Stimulated activated CD4-positive, alpha-beta T cell treated with anti-CD3 and anti-CD28 coated beads, Interleukin-12 subunit alpha, Interleukin-12 subunit beta, amount 100 ng/mL, for 24 hours (primary cell): ENCODE measurements around the gene ACAD10.
"Not testable (repeated sequence)": the region's sequence is repeated elsewhere in the genome, so short reads cannot be mapped to it uniquely, and the experiment has no call there.

Experiments used
- DNase-seq, 2 experiments: peaks; one replicate each; pipeline ENCODE4 v3.0.0-alpha.2; 2020; ENCODE audit warnings: low read depth in 2 of 2

The ACAD10 gene

DNA sequence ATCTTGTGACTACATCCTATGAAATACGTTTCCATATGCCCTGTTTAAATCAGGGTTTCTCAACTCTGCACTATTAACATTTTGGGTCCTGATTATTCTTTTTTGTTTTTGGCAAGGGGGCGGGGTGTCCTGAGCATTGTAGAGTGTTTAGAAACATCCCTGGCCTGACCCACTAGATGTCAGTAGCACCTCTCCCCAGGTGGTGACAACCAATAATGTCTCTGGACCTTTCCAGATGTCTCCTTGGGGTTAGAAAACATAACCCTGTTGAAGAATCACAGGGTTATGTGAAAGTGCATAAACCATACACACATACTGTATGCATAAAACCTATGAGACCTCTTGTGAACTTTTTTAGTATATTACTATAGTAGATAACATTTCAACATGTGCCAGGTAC, 1.4 kb downstream of the ACAD10 start:
- DNase-seq, result no peak

GRCh38 chr12:111687952-111688351, 2.1 kb downstream of the ACAD10 start:
- no peak for DNase-seq

GRCh38 chr12:111691262-111691661, 5.4 kb downstream of the ACAD10 start:
- no peak for DNase-seq

DNA sequence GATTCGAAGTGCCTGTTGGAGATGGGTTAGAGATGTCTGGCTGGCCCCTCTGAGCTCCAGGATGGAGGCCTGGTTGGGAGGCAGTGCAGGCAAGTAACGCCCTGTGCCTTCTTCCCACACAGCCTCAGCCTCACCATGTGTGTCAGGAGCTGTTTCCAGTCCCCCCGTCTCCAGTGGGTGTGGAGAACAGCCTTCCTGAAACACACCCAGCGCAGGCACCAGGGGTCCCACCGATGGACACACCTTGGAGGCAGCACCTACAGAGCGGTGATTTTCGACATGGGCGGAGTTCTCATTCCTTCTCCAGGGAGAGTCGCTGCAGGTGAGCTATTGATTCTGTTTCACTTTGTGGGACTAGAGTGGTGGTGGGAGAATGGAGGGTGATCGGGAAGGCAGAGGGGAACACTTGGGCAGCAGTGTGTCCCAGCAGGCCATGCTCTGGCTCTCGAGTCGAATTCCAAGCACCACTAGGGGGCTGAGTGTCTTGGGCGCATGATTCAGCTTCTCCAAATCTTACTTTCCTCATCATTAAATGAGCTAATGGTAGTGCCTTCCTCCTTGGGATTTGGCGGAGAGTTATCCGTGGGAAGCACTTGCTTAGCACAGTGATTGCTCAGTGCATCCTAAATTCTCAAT, 6.8 kb downstream of the ACAD10 start:
- no peak for DNase-seq

GRCh38 chr12:111693818-111694217, 8.0 kb downstream of the ACAD10 start:
- no peak for DNase-seq

DNA sequence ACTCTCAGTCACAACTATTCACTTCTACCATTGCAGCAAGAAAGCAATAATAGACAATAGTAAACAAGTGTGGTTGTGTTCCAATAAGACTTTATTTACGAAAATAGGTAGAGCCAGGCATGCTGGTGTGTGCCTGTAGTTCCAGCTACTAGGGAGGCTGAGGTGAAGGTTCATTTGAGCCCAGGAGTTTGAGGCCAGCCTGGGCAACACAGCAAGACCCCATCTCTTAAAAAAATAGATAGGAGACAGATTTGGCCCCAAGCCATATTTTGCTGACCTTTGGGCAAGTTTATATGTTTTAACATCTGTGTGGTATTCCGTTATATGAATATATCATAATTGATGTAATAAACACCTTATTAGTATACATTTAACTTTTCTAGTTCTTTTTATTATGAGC, 14.1 kb downstream of the ACAD10 start:
- DNase-seq, result no peak

GRCh38 chr12:111705672-111706071, 19.8 kb downstream of the ACAD10 start:
- DNase-seq, result no peak

DNA sequence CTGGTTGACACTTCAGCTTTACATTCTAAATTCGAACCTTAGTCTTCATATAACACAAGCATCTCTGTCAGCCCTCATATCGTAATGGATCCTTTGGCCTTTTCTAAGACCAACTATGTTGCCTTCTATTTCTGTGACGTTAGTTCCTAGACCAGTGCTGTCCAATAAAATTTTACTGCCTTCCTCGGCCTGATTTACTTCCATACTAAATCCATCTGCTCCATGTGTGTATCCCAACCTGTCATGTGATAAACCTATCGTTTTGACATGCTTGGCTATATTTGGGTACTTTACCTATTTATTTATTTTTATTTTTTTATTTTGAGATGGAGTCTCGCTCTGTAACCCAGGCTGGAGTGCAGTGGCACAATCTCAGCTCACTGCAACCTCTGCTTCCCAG, 20.3 kb downstream of the ACAD10 start:
- DNase-seq, result no peak

- no peak for DNase-seq
Observed at GRCh38 chr12:111715279-111715678, 29.4 kb downstream of the ACAD10 start.

- not testable (repeated sequence) for DNase-seq
Observed at GRCh38 chr12:111719316-111719715, 33.5 kb downstream of the ACAD10 start.

DNA sequence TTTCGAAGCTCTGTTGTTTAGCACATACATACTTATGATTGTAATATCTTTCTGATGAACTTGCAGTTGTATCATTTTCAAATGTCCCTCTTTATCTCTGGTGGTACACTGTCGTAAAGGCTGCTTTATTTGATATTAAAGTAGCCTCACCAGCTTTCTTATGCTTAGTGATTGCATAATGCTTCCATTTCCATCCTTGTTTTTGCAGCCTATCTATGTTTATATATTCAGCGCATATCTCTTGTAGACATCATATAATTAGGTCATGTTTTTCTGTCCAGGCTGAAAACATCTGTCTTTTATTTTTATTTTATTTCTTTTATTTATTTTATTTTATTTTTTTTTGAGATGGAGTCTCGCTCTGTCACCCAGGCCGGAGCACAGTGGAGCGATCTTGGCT, 34.6 kb downstream of the ACAD10 start:
- DNase-seq, result no peak

DNA sequence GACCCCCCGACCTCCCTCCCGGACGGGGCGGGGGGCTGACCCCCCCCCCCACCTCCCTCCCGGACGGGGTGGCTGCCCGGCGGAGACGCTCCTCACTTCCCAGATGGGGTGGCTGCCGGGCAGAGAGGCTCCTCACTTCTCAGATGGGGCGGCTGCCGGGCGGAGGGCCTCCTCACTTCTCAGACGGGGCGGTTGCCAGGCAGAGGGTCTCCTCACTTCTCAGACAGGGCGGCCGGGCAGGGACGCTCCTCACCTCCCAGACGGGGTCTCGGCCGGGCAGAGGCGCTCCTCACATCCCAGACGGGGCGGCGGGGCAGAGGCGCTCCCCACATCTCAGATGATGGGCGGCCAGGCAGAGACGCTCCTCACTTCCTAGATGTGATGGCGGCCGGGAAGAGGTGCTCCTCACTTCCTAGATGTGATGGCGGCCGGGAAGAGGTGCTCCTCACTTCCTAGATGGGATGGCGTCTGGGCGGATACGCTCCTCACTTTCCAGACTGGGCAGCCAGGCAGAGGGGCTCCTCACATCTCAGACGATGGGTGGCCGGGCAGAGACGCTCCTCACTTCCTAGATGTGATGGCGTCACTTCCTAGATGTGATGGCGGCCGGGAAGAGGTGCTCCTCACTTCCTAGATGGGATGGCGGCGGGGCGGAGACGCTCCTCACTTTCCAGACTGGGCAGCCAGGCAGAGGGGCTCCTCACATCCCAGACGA, 38.0 kb downstream of the ACAD10 start:
- not testable (repeated sequence) for DNase-seq

DNA sequence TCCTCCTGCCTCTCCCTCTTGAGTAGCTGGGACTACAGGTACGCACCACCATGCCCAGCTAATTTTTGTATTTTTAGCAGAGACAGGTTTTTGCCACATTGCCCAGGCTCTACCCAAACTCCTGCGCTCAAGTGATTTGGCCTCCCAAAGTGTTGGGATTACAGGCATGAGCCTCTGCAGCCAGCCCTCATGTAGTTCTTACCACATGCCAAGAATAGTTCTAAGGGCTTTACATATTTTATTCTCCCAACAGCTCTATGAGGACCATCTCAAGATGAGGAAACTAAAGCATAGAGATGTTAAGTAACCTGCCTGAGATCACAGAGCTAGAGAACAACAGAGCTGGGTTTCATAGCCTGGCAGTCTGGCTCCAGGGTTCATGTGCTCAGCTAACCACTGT, 42.9 kb downstream of the ACAD10 start:
- DNase-seq, result no peak

GRCh38 chr12:111730420-111730819, 44.6 kb downstream of the ACAD10 start:
- no peak for DNase-seq

DNA sequence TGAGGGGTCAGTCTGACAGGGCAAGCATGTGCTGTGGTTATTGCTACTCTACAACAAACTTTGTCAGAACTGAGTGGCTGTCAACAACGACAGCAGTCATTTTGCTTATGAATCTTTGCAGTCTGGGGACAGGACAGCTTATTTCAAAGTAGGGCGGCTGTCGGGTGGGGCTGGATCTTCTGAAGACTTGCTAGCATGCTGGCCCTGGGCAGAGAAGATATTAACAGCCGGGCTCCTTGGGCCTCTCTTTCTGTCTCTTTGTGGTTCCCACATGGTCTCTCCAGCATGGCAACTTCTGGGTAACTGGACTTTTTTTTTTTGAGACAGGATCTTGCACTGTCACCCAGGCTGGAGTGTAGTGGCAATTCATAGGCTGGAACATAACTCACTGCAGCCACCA, 46.9 kb downstream of the ACAD10 start:
- DNase-seq, result no peak

- no peak for DNase-seq
Observed at GRCh38 chr12:111733340-111733915, 47.6 kb downstream of the ACAD10 start.

DNA sequence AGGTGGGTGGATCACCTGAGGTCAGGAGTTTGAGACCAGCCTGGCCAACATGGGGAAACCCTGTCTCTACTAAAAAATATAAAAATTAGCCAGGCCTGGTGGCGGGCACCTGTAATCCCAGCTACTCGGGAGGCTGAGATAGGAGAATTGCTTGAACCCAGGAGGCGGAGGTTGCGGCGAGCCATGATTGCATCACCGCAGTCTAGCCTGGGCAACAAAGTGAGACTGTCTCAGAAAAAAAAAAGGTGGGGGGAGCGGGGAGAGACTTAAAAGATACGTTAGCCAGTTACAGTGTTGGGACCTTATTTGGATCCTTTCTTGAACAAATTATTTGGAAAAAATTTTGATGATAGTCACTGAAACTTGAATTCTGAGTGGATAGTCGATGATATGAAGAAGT, 53.7 kb downstream of the ACAD10 start:
- not testable (repeated sequence) for DNase-seq

DNA sequence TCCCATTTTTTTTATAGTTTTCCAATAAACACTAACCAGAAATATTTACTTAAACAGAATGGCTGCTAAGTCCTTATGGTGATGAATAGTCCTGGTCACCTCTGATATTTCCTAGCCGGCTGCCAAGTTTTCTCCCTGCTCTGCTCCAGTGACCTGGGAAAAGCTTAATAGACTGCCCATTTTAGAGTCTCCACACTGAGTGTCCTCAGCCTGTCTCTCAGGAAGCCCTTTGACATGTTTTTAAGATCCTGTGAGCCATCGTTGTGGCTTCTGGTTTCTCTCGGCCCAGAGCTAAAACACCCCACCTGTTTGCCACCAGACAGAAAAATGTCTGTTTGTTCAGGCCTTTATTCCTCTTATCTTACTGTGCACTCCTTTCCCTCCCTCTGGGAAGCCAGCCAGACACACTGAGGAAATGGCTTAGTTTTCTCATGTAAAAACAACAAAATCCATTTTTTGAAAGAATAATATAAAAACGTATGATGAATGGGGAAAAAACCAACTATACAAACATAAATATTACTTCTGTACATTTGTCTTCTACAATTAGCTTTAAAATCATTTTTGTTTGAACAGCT, 55.5 kb downstream of the ACAD10 start:
- DNase-seq, result no peak

DNA sequence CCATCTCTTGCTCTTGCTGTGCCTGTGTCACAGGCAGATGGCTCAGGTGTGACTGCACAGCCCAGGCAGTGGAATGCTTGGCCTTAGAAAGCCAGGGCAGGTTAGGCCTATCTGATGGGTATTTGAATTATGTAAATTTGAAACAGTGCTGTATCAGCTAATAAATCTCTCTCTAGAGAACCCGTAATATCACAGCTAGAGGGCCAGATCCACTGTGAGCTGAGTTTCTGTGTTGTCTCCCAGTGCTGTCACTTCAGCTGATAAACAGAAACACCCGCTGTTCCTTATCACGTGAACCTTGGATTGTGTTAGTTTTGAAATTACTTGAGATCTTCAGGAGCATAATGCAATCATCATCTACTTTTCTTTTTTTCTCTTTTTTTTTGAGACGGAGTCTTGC, 59.4 kb downstream of the ACAD10 start:
- DNase-seq, result no peak

DNA sequence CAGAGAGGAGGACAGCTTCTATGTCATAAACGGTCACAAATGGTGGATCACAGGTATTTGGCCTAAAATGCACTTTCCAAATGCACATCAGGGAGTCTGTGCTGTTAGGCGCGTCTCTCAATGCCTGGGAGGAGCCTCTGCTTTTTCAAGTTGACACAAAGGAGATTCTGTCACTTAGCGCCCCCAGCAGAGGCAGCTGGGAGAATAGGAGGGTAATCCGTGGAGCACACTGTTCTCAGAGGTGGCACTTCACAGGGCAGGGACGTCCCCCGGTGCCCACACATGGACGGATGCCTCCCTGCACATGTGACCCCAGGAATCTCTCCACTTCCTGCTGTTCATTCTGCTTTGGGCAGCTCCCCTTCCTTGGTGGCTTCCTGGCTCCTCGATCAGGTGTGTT, 61.5 kb downstream of the ACAD10 start:
- no peak for DNase-seq

DNA sequence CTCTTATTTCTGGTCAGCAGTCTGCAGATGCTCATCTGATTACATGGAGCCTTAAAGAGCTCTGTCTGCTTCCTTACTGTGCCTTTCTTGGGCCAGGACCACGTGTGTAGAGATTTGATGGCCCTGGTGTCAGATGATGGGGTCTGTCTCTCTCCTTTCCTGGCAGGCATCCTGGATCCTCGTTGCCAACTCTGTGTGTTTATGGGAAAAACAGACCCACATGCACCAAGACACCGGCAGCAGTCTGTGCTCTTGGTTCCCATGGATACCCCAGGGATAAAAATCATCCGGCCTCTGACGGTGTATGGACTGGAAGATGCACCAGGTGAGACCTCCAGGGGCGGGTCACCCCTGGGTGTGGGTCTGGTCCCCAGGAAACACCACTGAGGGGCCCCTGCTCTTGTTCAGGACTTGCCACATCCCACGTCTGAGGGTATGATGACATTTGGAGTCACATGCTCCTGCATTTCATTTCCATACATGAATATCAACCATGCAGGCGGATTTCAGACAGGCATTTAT, 62.4 kb downstream of the ACAD10 start:
- no peak for DNase-seq

- no peak for DNase-seq
Observed at GRCh38 chr12:111748867-111749266, 63.0 kb downstream of the ACAD10 start.

GRCh38 chr12:111749391-111749790, 63.5 kb downstream of the ACAD10 start:
- no peak for DNase-seq
